ENCODE data around the gene NQO1. TPM values are rescaled to one million over a fixed set of nuclear protein-coding genes. Genes with fewer than 3 reads are reported as not detected.

Gene NQO1
- total RNA-seq (2021; fragmentation: NEBNext Ultra II Directional; extraction: Animal tissue kit (Norgen Biotek cat#: 25700)) (45.3 and 45.7 TPM in 2 replicates), polyA plus RNA-seq (2011; rRNA removed) (24.6 and 32.7 TPM in 2 replicates), polyA minus RNA-seq (2011; rRNA and poly(A)+ RNA removed) (32.8 and 33.4 TPM in 2 replicates)
- 34.3 TPM for polyA plus RNA-seq (2011; cell fraction: cytosol; rRNA removed)
- 20.5 TPM for polyA plus RNA-seq (2011; cell fraction: nucleus; rRNA removed)
- polyA plus RNA-seq (2012, experiment 1 of 2): 46.7 to 66.1 TPM (median 57.0 TPM) in 4 replicates
- 96.8 TPM for polyA plus RNA-seq (2012, experiment 2 of 2)
- polyA plus RNA-seq (2013, experiment 1 of 2): 72.7 TPM
- 74.9 TPM for polyA plus RNA-seq (2013, experiment 2 of 2)
- polyA minus RNA-seq (2011; cell fraction: cytosol; rRNA and poly(A)+ RNA removed): 15.0 TPM
- polyA minus RNA-seq (2011; cell fraction: nucleus; rRNA and poly(A)+ RNA removed): 11.0 TPM
- long read RNA-seq, experiment 1, transcript NQO1-201 (6 exons, 2,912 nt): major isoform, 28 of 45 reads
- long read RNA-seq, experiment 1, partial matches to known transcripts: 5 of 45 reads
- long read RNA-seq, experiment 1, other reads (novel, unspliced or antisense): 7 of 45 reads
- long read RNA-seq, experiment 2, transcript NQO1-201 (6 exons, 2,912 nt): major isoform, 62 of 83 reads
- long read RNA-seq, experiment 2, transcript NQO1-202 (5 exons, 1,105 nt): minor isoform, 7 of 83 reads
- long read RNA-seq, experiment 2, partial matches to known transcripts: 12 of 83 reads
- long read RNA-seq, experiment 2, other reads (novel, unspliced or antisense): 1 of 83 reads

GRCh38 chr16:69726313-69727060, at the start of gene NQO1:
Gene NQO1, minus strand, starts transcription at chr16:69726560. Its CDS starts 121 bp downstream, at chr16:69726439.
- peak within 1 kb of the TSS; percentile 49 to 65 (median 60) for H3K4me3 ChIP-seq (ENCODE audit: extremely low read depth in 1 of 4, insufficient read depth in 2 of 4, low read depth in 3 of 4, low read length in 4 of 4)
- peak within 1 kb of the TSS; percentile 89 for H3K4ac ChIP-seq (replicated peaks; ENCODE audit: insufficient read length, low read depth, low read length)
- peak within 1 kb of the TSS; percentile 29; the same call in 1 of the 2 replicates for H2AFZ ChIP-seq (ENCODE audit: low read length)
- 0 out of 2 replicates have a peak, but pooled peaks cover 2% of the 10 kb centered on the region for H3K79me1 ChIP-seq (ENCODE audit: low read depth, low read length)
- H3K27ac ChIP-seq (ENCODE audit: low read depth, low read length): peak within 1 kb of the TSS; percentile 88
- no peaks in the 10 kb centered on the region for H4K20me1 ChIP-seq (replicated peaks in 1 of 2; ENCODE audit: control insufficient read depth in 1 of 2, insufficient read depth in 2 of 2, low read length in 2 of 2)
- no peaks in the 10 kb centered on the region for H3K36me3 ChIP-seq (ENCODE audit: control insufficient read depth in 2 of 4, insufficient read depth in 4 of 4, low read length in 3 of 4)
- no peak within 1 kb of the TSS for H2BK120ac ChIP-seq (replicated peaks; ENCODE audit: low read depth, low read length)
- ChIA-PET POLR2A (ENCODE audit: partially characterized antibody) (interaction anchor here (0.8 to 9.9 kb wide), 12 partner anchors 9 to 344 kb away, joined by 3 to 83 read pairs (median 6); partner anchors contain the start of genes NOB1, TERF2 and WWP2), CTCF (ENCODE audit: partially characterized antibody) (interaction anchor here (1.0 to 13.1 kb wide), 6 partner anchors 10 to 204 kb away, joined by 3 to 88 read pairs (median 4); partner anchors contain the start of gene NOB1)
- 2% methylated on average over 29 of the region's 31 CpGs; no CpG with 5 or more reads in 1 of the 2 experiments for WGBS, 2 experiments (ENCODE audit: extremely low coverage in 1 of 2, insufficient coverage in 1 of 2, insufficient read length in 1 of 2, insufficient replicate concordance in 2 of 2, low coverage in 1 of 2, low lambda C conversion rate in 2 of 2, missing lambda C conversion rate in 1 of 2)
- H3K56ac ChIP-seq (replicated peaks; ENCODE audit: insufficient read length, low read depth, low read length): peak within 1 kb of the TSS; percentile 86
- H3K9ac ChIP-seq (replicated peaks in 1 of 4; ENCODE audit: extremely low read depth in 1 of 4, low read depth in 3 of 4, low read length in 3 of 4): peak within 1 kb of the TSS in 3 of 4 experiments; percentile 60 to 68 (median 62); a peak in 6 of 7 replicates
- H3K23ac ChIP-seq (ENCODE audit: insufficient read length): no peak within 1 kb of the TSS
- H3K18ac ChIP-seq (ENCODE audit: extremely low read depth, low read length): peak within 1 kb of the TSS; percentile 93
- FAIRE-seq (no peak), DNase-seq (ENCODE audit: low read depth in 1 of 2, low spot score in 2 of 2) (peak; percentile 90 to 96)
- H2BK15ac ChIP-seq (ENCODE audit: low read length): peak within 1 kb of the TSS; percentile 48; the same call in 1 of the 2 replicates
- H4K91ac ChIP-seq (replicated peaks; ENCODE audit: insufficient read length, low read length): peak within 1 kb of the TSS; percentile 97
- H3K4me1 ChIP-seq (replicated peaks in 1 of 4; ENCODE audit: control insufficient read depth in 3 of 4, insufficient read depth in 4 of 4, low read length in 3 of 4): peaks cover 3 to 7% (median 6%) of the 10 kb centered on the region in 4 experiments; a peak in 6 of 7 replicates
- peak within 1 kb of the TSS; percentile 82 for H4K8ac ChIP-seq (ENCODE audit: extremely low read depth, insufficient read depth, low read length)
- H4K5ac ChIP-seq (ENCODE audit: insufficient read length, low read depth, low read length): peak within 1 kb of the TSS; percentile 98
- peak within 1 kb of the TSS; percentile 4; the same call in 1 of the 2 replicates for H2AK5ac ChIP-seq (ENCODE audit: low read depth, low read length)
- no peaks in the 10 kb centered on the region for H3K79me2 ChIP-seq (ENCODE audit: control insufficient read depth in 1 of 2, insufficient read depth in 2 of 2, low read length in 2 of 2)
- peaks cover 8% of the 10 kb centered on the region; the same call in 1 of the 2 replicates for H3K23me2 ChIP-seq (ENCODE audit: low read depth, low read length)
- H2BK20ac ChIP-seq (ENCODE audit: low read length): no peak within 1 kb of the TSS
- H2BK12ac ChIP-seq (ENCODE audit: low read depth, low read length): peak within 1 kb of the TSS; percentile 84
- H3K27me3 ChIP-seq (replicated peaks in 1 of 4; ENCODE audit: control insufficient read depth in 3 of 4, extremely low read depth in 1 of 4, insufficient read depth in 3 of 4, low read length in 3 of 4): no peaks in the 10 kb centered on the region
- H3K9me3 ChIP-seq (ENCODE audit: insufficient read depth in 2 of 2, low read depth in 1 of 2, low read length in 1 of 2): no peaks in the 10 kb centered on the region
- H3K14ac ChIP-seq (ENCODE audit: insufficient read length): no peak within 1 kb of the TSS
- peak within 1 kb of the TSS; percentile 86 for H3K4me2 ChIP-seq (ENCODE audit: insufficient read depth in 1 of 2, low read depth in 2 of 2, low read length in 2 of 2)
- peak within 1 kb of the TSS; percentile 98 for H2BK5ac ChIP-seq (ENCODE audit: low read depth, low read length)
- peak; percentile 27; the same call in 1 of the 2 replicates for TF ChIP-seq CREB1 (IDR thresholded peaks at IDR 0.05)
- TF ChIP-seq RFX5 (IDR thresholded peaks at IDR 0.05; ENCODE audit: borderline replicate concordance, low read depth, low read length): no peak
- TF ChIP-seq BACH1 (IDR thresholded peaks at IDR 0.05; ENCODE audit: low read length): peak; percentile 99
- TF ChIP-seq POLR2AphosphoS5 (IDR thresholded peaks at IDR 0.05; ENCODE audit: low read depth, low read length): peak; percentile 64
- peak; percentile 83 for TF ChIP-seq TBP (IDR thresholded peaks at IDR 0.05; ENCODE audit: low read depth, low read length)
- TF ChIP-seq HDAC2 (IDR thresholded peaks at IDR 0.05; ENCODE audit: borderline replicate concordance in 1 of 2, low read depth in 2 of 2, low read length in 2 of 2): 0 out of 4 replicates have a peak, but pooled peaks of 1 of the 2 experiments have one; percentile 55
- TF ChIP-seq CTBP2 (IDR thresholded peaks at IDR 0.05; ENCODE audit: borderline replicate concordance, insufficient read depth, insufficient read length, low read length): peak; percentile 62

Measured in H1 (cell line).